ENCODE measurements around the gene SEMA4C.
A peak's percentile ranks its signal among the peaks of the same experiment; 100 is the strongest.

SEMA4C gene

GRCh38 chr2:96824079-96824870 lies 45.6 kb downstream of the SEMA4C start:
- no peak for DNase-seq (ENCODE audit: low read depth in 4 of 4, low spot score in 1 of 4)

- no peak for DNase-seq (ENCODE audit: low read depth in 4 of 4, low spot score in 1 of 4)
These were observed 46.7 kb downstream of the SEMA4C start for GRCh38 chr2:96823198-96823597.

GRCh38 chr2:96822786-96823185 lies 47.1 kb downstream of the SEMA4C start:
- no peak for DNase-seq (ENCODE audit: low read depth in 4 of 4, low spot score in 1 of 4)

- DNase-seq (ENCODE audit: low read depth in 4 of 4, low spot score in 1 of 4), result no peak
These were observed 48.7 kb downstream of the SEMA4C start for GRCh38 chr2:96821113-96821675.

- DNase-seq (ENCODE audit: low read depth in 4 of 4, low spot score in 1 of 4), result no peak
These were observed 49.9 kb downstream of the SEMA4C start for GRCh38 chr2:96819876-96820511.

- DNase-seq (ENCODE audit: low read depth in 4 of 4, low spot score in 1 of 4), result no peak
These were observed 50.6 kb downstream of the SEMA4C start for GRCh38 chr2:96819128-96819875.

GRCh38 chr2:96817882-96818281 lies 52.0 kb downstream of the SEMA4C start:
- no peak for DNase-seq (ENCODE audit: low read depth in 4 of 4, low spot score in 1 of 4)

- no peak for DNase-seq (ENCODE audit: low read depth in 4 of 4, low spot score in 1 of 4)
These were observed 52.8 kb downstream of the SEMA4C start for GRCh38 chr2:96816836-96817702.

- peak; percentile 88 to 98 (median 95) for DNase-seq (ENCODE audit: low read depth in 4 of 4, low spot score in 1 of 4)
These were observed 53.6 kb downstream of the SEMA4C start, which contains the start of gene CNNM3 for GRCh38 chr2:96816127-96816835. Gene CNNM3 (plus strand): TSS chr2:96816268. CDS start chr2:96816278, 10 bp downstream.

GRCh38 chr2:96815326-96816126 lies 54.4 kb downstream of the SEMA4C start:
- DNase-seq (ENCODE audit: low read depth in 4 of 4, low spot score in 1 of 4), result no peak

GRCh38 chr2:96813656-96814055 lies 56.2 kb downstream of the SEMA4C start:
- DNase-seq (ENCODE audit: low read depth in 4 of 4, low spot score in 1 of 4), result no peak

GRCh38 chr2:96811917-96812316 lies 58.0 kb downstream of the SEMA4C start:
- no peak for DNase-seq (ENCODE audit: low read depth in 4 of 4, low spot score in 1 of 4)

GRCh38 chr2:96810783-96811192 lies 59.1 kb downstream of the SEMA4C start:
- no peak for DNase-seq (ENCODE audit: low read depth in 4 of 4, low spot score in 1 of 4)

GRCh38 chr2:96809951-96810782 lies 59.7 kb downstream of the SEMA4C start:
- no peak for DNase-seq (ENCODE audit: low read depth in 4 of 4, low spot score in 1 of 4)

Data from stimulated activated CD4-positive, alpha-beta T cell treated with anti-CD3 and anti-CD28 coated beads, Interleukin-1b, Interleukin-23, amount 100 ng/mL, for 24 hours (primary cell).